Hindlimb muscle (tissue), 1 donor: ENCODE results near the gene PMFBP1. TPM values are rescaled to one million over a fixed set of nuclear protein-coding genes. Genes with fewer than 3 reads are reported as not detected.

ENCODE experiments used
- DNase-seq: peaks from one replicate; pipeline ENCODE4 v3.0.0-alpha.2; 2013
- polyA plus RNA-seq: library from polyadenylated mRNA; unstranded; fragments of 120-200 nt; gene quantifications from one replicate; pipeline ENCODE4 v1.2.1, GENCODE V29; 2013; ENCODE audit not compliant: insufficient read length

PMFBP1 gene
- polyA plus RNA-seq, 1 donor = 0.98 TPM

GRCh38 chr16:72129976-72130656 is 41.8 kb downstream of the PMFBP1 start:
- no peak for DNase-seq

GRCh38 chr16:72128701-72129100 is 43.3 kb downstream of the PMFBP1 start:
- no peak for DNase-seq

- no peak for DNase-seq
Measured at GRCh38 chr16:72126429-72126765, 45.6 kb downstream of the PMFBP1 start.

GRCh38 chr16:72125635-72126428 is 46.1 kb downstream of the PMFBP1 start:
- DNase-seq = no peak

- DNase-seq = peak; percentile 61
Measured at GRCh38 chr16:72124761-72125634, 47.0 kb downstream of the PMFBP1 start.

- DNase-seq = no peak
Measured at GRCh38 chr16:72124148-72124547, 47.8 kb downstream of the PMFBP1 start.

GRCh38 chr16:72123426-72123825 is 48.5 kb downstream of the PMFBP1 start:
- no peak for DNase-seq

- no peak for DNase-seq
Measured at GRCh38 chr16:72122916-72123315, 49.0 kb downstream of the PMFBP1 start.

GRCh38 chr16:72122308-72122707 is 49.6 kb downstream of the PMFBP1 start:
- no peak for DNase-seq

- no peak for DNase-seq
Measured at GRCh38 chr16:72120026-72120425, 51.9 kb downstream of the PMFBP1 start.

- DNase-seq = no peak
Measured at GRCh38 chr16:72113616-72113945, 58.4 kb downstream of the PMFBP1 start.

- no peak for DNase-seq
Measured at GRCh38 chr16:72112906-72113615, 58.9 kb downstream of the PMFBP1 start.

GRCh38 chr16:72112452-72112792 is 59.5 kb downstream of the PMFBP1 start:
- no peak for DNase-seq

GRCh38 chr16:72111657-72112451 is 60.1 kb downstream of the PMFBP1 start:
- no peak for DNase-seq

GRCh38 chr16:72110662-72111615 is 61.0 kb downstream of the PMFBP1 start:
- DNase-seq = no peak

GRCh38 chr16:72109966-72110530 is 61.9 kb downstream of the PMFBP1 start:
- DNase-seq = no peak

- no peak for DNase-seq
Measured at GRCh38 chr16:72109300-72109699, 62.7 kb downstream of the PMFBP1 start.

GRCh38 chr16:72108353-72109102 is 63.4 kb downstream of the PMFBP1 start:
- DNase-seq = no peak

GRCh38 chr16:72107371-72107770 is 64.6 kb downstream of the PMFBP1 start:
- DNase-seq = no peak

- DNase-seq = no peak
Measured at GRCh38 chr16:72105978-72106377, 66.0 kb downstream of the PMFBP1 start.
